ENCODE measurements around the gene CCT6B.

GRCh38 chr17:34883106-34884000 is 77.9 kb downstream of the CCT6B start:
- TF ChIP-seq CTCF (IDR thresholded peaks at IDR 0.05; ENCODE audit: low read depth, low read length) = no peak
- no peak for TF ChIP-seq EZH2phosphoT487 (IDR thresholded peaks at IDR 0.05; ENCODE audit: low read depth)
